Gastrocnemius medialis (tissue), 4 donors: ENCODE data around the gene MTCL1.

Experiments used
- CTCF ChIP-seq, 5 experiments: fragments of 450-650 bp in 3 of 5; fragments of 200-600 bp in 2 of 5; sonication (generic) in 2 of 5; IDR thresholded peaks in 4 of 5; conservative IDR thresholded peaks in 1 of 5; 1 replicate in 4 of 5; 2 replicates in 1 of 5; pipeline ENCODE4 v1.5.1; 2016 to 2019; ENCODE audit warnings: antibody characterized with exemption in 5 of 5, mild to moderate bottlenecking in 3 of 5, moderate library complexity in 3 of 5
- POLR2A ChIP-seq, 2 donors: fragments of 450-650 bp; IDR thresholded peaks; one replicate each; pipeline ENCODE4 v1.6.1; 2017; ENCODE audit warnings: antibody characterized with exemption in 2 of 2, mild to moderate bottlenecking in 2 of 2, moderate library complexity in 2 of 2

- TF ChIP-seq POLR2A (IDR thresholded peaks at IDR 0.05): no peak
- no peak for TF ChIP-seq CTCF (IDR thresholded peaks at IDR 0.05 in 4 of 5, conservative IDR thresholded peaks at IDR 0.05 in 1 of 5)
These were observed 113.6 kb downstream of the MTCL1 start for GRCh38 chr18:8818982-8819381.
